T-helper 1 cell treated with Interleukin-12 subunit alpha and Interleukin-12 subunit beta and Interleukin-4 antibody, amounts not matched to agents 30 μg/mL and 1 μg/mL, for 36 hours (primary cell): ENCODE results near the gene SLC7A9.
"Not testable (repeated sequence)": the region's sequence is repeated elsewhere in the genome, so short reads cannot be mapped to it uniquely, and the experiment has no call there.

ENCODE experiments used
- H3K27ac Mint-ChIP-seq: one replicate; pipeline ENCODE4 v1.8.0; 2021; ENCODE audit warnings: mild to moderate bottlenecking, mixed read lengths
- H3K27me3 Mint-ChIP-seq: one replicate; pipeline ENCODE4 v1.8.0; 2021; ENCODE audit warnings: low read depth, mixed read lengths
- H3K36me3 Mint-ChIP-seq: one replicate; pipeline ENCODE4 v1.8.0; 2021; ENCODE audit warnings: low read depth, mixed read lengths
- H3K4me1 Mint-ChIP-seq: one replicate; pipeline ENCODE4 v1.8.0; 2021; ENCODE audit warnings: low read depth, mixed read lengths
- H3K4me3 Mint-ChIP-seq: one replicate; pipeline ENCODE4 v1.8.0; 2021; ENCODE audit warnings: mild to moderate bottlenecking, moderate library complexity, mixed read lengths
- H3K9me3 Mint-ChIP-seq: one replicate; pipeline ENCODE4 v1.8.0; 2021; ENCODE audit warnings: mixed read lengths

SLC7A9 gene

DNA sequence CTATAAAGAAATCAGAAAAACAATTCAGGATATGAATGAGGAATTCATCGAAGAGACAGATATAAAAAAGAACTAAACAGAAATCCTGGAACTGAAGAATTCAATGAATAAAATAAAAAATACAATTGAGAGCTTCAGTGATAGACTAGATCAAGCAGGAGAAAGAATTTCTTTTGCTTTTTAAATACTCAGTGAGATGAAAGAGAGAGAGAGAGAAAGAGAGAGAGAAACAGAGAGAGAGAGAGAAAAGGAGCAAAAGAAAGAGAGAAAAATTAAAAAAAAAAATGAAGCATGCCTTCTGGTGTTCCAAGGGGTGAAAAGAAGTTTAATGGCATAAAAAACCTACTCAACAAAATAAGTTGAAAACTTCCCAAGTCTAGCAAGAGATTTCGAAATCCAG lies 22.0 kb upstream of the SLC7A9 start:
- H3K27ac Mint-ChIP-seq, result no peak overlapping the region
- no peak overlapping the region for H3K4me3 Mint-ChIP-seq
- peaks cover 29% of the 10 kb centered on the region for H3K9me3 Mint-ChIP-seq
- H3K27me3 Mint-ChIP-seq, result no peaks in the 10 kb centered on the region
- peaks cover 6% of the 10 kb centered on the region for H3K4me1 Mint-ChIP-seq
- H3K36me3 Mint-ChIP-seq, result peaks cover 18% of the 10 kb centered on the region

DNA sequence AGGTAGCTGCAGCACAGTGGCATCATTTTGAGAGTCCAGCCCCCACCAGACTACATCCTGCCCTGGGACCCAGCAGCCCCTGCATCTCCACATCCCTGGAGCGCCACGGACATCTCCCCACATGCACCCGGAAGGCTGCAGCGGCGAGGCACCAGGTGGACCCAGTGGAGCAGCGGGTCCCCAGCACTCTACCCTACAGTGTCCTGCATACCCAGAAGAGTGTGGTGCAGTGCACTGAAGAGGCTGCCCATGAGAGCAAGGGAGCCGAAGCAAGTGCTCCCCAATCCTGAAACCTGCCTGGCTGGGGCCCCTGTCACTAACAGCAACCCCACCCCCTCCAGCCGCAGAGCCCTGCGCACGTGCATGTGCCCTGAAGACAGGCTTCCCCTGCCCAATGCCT lies 21.3 kb upstream of the SLC7A9 start:
- peaks cover 18% of the 10 kb centered on the region for H3K36me3 Mint-ChIP-seq
- no peak overlapping the region for H3K27ac Mint-ChIP-seq
- H3K9me3 Mint-ChIP-seq, result peaks cover 29% of the 10 kb centered on the region
- no peaks in the 10 kb centered on the region for H3K27me3 Mint-ChIP-seq
- no peak overlapping the region for H3K4me3 Mint-ChIP-seq
- H3K4me1 Mint-ChIP-seq, result peaks cover 6% of the 10 kb centered on the region

DNA sequence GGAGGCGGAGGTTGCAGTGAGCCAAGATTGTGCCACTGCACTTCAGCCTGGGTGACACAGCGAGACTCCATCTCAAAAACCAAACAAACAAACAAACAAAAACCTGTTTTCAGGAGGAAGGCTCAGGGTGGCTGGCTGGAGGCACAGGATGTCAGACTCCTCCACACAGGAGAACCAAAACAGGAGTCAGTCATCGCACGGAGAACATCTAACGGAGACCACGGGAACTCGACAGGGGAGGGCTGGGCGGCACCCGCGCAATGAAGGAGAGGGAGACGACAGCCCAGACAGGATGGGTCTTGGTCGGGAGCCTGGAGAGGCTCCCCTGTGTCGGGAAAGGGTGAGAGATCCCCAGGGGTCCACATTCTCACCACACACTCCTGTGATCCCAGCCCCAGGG lies 20.8 kb upstream of the SLC7A9 start:
- no peak overlapping the region for H3K27ac Mint-ChIP-seq
- H3K4me3 Mint-ChIP-seq, result no peak overlapping the region
- no peaks in the 10 kb centered on the region for H3K27me3 Mint-ChIP-seq
- peaks cover 18% of the 10 kb centered on the region for H3K36me3 Mint-ChIP-seq
- H3K9me3 Mint-ChIP-seq, result peaks cover 29% of the 10 kb centered on the region
- H3K4me1 Mint-ChIP-seq, result peaks cover 3% of the 10 kb centered on the region

DNA sequence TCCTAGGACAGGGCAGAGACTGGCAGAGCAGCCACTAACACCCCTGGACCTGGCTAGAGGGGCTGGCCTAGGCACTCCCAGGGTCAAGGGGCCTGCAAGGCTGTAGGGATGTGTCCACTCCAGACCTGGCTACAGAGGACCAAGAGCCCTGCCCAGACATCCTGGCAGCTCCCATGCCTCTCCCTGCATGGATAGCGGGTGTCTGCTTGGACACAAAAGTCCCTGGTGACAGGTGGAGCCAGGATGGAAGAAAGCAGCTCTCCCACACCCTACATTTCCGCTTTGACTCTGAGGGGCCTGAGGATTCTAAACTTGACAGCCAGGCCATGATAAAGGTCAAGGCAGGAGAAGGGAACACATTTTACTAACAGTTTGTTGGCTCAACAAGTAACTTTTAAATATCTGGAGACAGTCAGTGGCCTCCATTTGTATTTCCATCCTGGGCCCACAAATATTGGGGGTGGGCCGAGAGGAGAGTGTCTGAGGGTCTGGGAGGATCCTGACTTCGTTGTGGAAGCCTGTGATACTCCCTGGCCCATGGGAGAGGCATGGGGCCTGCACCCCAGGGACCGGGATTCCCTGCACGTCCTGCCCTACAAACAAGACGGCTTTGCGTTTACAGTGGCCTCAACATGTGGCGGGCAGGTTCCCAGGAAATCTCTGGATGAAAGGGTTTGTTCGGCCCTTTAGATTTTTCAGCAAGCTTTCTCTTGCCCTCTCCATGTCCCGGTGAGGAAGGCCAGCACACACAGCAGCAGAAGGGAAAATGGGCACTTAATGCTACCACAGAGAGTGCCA lies 19.8 kb upstream of the SLC7A9 start:
- no peak overlapping the region for H3K4me3 Mint-ChIP-seq
- no peak overlapping the region for H3K27ac Mint-ChIP-seq
- no peaks in the 10 kb centered on the region for H3K4me1 Mint-ChIP-seq
- peaks cover 29% of the 10 kb centered on the region for H3K9me3 Mint-ChIP-seq
- H3K36me3 Mint-ChIP-seq, result peaks cover 18% of the 10 kb centered on the region
- no peaks in the 10 kb centered on the region for H3K27me3 Mint-ChIP-seq

GRCh38 chr19:32887572-32888215 lies 18.1 kb upstream of the SLC7A9 start:
- no peaks in the 10 kb centered on the region for H3K4me1 Mint-ChIP-seq
- H3K9me3 Mint-ChIP-seq, result peaks cover 18% of the 10 kb centered on the region
- no peak overlapping the region for H3K27ac Mint-ChIP-seq
- H3K4me3 Mint-ChIP-seq, result no peak overlapping the region
- H3K27me3 Mint-ChIP-seq, result no peaks in the 10 kb centered on the region
- H3K36me3 Mint-ChIP-seq, result peaks cover 10% of the 10 kb centered on the region

DNA sequence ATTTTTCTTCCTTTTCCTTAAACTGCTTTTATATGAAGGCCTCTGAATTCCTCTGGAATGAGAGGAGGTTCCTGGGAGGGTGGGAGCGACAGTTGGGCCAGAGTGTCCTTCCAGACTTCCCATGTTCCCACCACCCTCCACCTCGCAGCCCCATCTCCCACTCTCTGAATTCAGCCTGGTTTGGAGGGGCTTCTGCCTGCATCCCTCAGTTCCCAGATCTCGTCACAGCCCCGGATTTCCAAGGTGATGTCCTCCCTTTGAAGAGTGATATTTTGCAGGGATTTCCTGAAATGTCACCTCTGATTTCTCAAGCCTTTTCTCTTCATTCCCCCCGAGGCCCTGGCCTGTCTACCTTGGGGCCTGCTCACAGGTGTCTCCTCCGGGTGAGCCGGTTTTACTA lies 16.7 kb upstream of the SLC7A9 start:
- no peaks in the 10 kb centered on the region for H3K27me3 Mint-ChIP-seq
- peaks cover 6% of the 10 kb centered on the region for H3K9me3 Mint-ChIP-seq
- H3K4me1 Mint-ChIP-seq, result no peaks in the 10 kb centered on the region
- H3K4me3 Mint-ChIP-seq, result no peak overlapping the region
- peaks cover 1% of the 10 kb centered on the region for H3K36me3 Mint-ChIP-seq
- no peak overlapping the region for H3K27ac Mint-ChIP-seq

- H3K36me3 Mint-ChIP-seq, H3K9me3 Mint-ChIP-seq, H3K4me3 Mint-ChIP-seq, H3K27ac Mint-ChIP-seq, H3K27me3 Mint-ChIP-seq, H3K4me1 Mint-ChIP-seq: not testable (repeated sequence)
Measured at GRCh38 chr19:32885255-32885654, 15.7 kb upstream of the SLC7A9 start.

DNA sequence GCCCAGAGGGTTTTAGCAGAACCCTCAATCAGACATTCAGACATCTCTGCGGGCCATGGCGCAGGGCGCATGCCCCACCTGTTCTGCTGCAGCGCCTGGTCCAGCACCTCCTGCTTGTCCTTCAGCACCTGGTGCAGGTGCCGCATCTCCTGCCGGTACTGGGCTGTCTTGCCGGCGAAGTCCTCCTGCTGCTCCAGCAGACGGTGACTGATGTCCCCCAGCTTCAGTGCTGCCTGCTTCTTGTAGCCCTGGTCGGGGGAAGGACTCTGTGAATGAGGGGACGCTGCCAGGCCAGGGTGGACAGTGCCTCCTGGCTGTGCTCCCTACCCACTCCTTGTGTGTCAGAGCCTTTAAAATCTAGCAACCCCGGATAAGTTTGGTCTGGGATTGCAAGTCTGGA lies 12.2 kb upstream of the SLC7A9 start:
- H3K36me3 Mint-ChIP-seq, result no peaks in the 10 kb centered on the region
- H3K27me3 Mint-ChIP-seq, result no peaks in the 10 kb centered on the region
- no peak overlapping the region for H3K4me3 Mint-ChIP-seq
- no peaks in the 10 kb centered on the region for H3K4me1 Mint-ChIP-seq
- H3K27ac Mint-ChIP-seq, result no peak overlapping the region
- no peaks in the 10 kb centered on the region for H3K9me3 Mint-ChIP-seq

GRCh38 chr19:32880622-32881021 lies 11.1 kb upstream of the SLC7A9 start:
- Mint-ChIP-seq H3K4me3 (no peak overlapping the region), H3K36me3 (no peaks in the 10 kb centered on the region), H3K27ac (no peak overlapping the region), H3K27me3 (no peaks in the 10 kb centered on the region), H3K4me1 (no peaks in the 10 kb centered on the region), H3K9me3 (no peaks in the 10 kb centered on the region)

- H3K4me1 Mint-ChIP-seq, result no peaks in the 10 kb centered on the region
- H3K4me3 Mint-ChIP-seq, result no peak overlapping the region
- no peaks in the 10 kb centered on the region for H3K9me3 Mint-ChIP-seq
- H3K27me3 Mint-ChIP-seq, result no peaks in the 10 kb centered on the region
- no peak overlapping the region for H3K27ac Mint-ChIP-seq
- H3K36me3 Mint-ChIP-seq, result no peaks in the 10 kb centered on the region
Measured at GRCh38 chr19:32879741-32880140, 10.2 kb upstream of the SLC7A9 start.

DNA sequence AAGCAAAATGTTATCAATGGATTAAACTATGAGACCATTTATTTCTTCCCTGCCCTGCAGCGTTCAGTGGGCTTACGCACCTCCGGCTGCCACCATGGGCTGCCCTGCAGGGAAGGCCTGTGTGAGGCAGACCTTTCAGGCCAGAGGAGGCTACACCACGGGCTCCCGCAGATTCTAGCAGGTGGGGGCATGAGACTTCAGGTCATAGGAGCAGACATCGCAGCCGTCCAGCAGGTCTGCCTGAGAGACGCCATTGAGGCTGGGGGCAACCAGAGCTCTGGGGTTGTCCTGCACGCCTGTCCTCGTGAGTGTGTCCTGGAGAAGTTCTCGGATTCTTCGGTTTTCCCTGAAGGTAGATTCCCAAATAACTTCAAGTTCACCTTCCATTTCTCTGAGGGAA lies 9.4 kb upstream of the SLC7A9 start:
- H3K9me3 Mint-ChIP-seq, result no peaks in the 10 kb centered on the region
- no peaks in the 10 kb centered on the region for H3K27me3 Mint-ChIP-seq
- no peaks in the 10 kb centered on the region for H3K36me3 Mint-ChIP-seq
- H3K27ac Mint-ChIP-seq, result no peak overlapping the region
- H3K4me3 Mint-ChIP-seq, result no peak overlapping the region
- no peaks in the 10 kb centered on the region for H3K4me1 Mint-ChIP-seq

DNA sequence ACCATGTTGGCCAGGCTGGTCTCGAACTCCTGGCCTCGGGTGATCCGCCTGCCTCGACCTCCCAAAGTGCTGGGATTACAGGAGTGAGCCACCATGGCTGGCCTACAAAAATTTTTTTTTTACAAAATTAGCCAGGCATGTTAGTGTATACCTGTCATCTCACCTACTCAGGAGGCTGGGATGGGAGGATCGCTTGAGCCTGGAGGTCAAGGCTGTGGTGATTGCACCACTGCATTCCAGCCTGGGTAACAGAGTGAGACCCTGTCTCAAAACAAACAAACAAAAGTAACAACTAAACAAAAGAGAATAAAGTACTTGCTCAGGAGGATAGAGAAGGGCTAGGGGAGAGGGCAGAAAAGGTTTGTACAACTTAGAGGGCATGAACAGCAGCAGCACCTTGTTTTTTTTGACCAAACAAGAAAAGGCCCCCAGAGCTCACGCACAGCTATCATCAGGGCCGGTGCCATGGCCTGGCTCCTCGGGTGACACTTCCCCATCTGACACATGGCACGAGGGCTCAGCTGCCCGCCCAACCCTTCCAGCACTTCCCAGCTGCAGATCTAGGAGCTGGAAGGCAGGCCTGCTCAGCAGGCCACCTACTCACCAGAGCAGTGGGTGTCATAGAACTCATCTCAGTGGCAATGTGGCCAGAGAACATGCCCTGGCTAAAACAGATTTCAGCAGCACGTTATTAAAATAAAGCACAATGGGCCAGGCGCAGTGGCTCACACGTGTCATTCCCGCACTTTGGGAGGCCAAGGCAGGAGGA lies 8.6 kb upstream of the SLC7A9 start:
- Mint-ChIP-seq H3K4me1 (no peaks in the 10 kb centered on the region), H3K36me3 (no peaks in the 10 kb centered on the region), H3K27ac (no peak overlapping the region), H3K9me3 (no peaks in the 10 kb centered on the region), H3K27me3 (no peaks in the 10 kb centered on the region), H3K4me3 (no peak overlapping the region)

DNA sequence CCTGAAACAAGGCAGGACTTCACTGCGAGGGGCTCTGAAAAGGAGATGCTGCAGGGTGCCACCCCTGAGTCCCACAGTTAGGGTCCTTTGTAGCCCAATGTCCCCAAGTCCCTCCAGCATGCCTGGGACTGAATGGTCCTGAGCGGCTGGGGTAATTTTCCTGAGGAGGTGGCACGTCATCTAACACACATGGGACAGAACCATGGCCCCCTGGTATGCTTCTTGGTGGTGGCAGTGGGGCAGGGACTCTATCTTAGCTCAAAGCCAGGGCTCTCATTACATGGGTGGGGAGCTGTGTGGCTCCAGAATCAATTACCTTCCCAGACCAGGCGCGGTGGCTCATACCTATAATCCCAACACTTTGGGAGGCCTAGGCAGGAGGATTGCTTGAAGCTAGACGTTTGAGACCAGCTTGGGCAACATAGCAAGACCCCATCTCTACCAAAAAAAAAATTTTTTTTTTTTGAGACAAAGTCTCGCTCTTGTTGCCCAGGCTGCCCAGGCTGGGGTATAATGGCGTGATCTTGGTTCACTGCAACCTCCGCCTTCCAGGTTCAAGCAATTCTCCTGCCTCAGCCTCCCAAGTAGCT lies 7.9 kb upstream of the SLC7A9 start:
- H3K27ac Mint-ChIP-seq, result no peak overlapping the region
- H3K27me3 Mint-ChIP-seq, result no peaks in the 10 kb centered on the region
- no peaks in the 10 kb centered on the region for H3K36me3 Mint-ChIP-seq
- no peaks in the 10 kb centered on the region for H3K9me3 Mint-ChIP-seq
- H3K4me1 Mint-ChIP-seq, result no peaks in the 10 kb centered on the region
- no peak overlapping the region for H3K4me3 Mint-ChIP-seq

DNA sequence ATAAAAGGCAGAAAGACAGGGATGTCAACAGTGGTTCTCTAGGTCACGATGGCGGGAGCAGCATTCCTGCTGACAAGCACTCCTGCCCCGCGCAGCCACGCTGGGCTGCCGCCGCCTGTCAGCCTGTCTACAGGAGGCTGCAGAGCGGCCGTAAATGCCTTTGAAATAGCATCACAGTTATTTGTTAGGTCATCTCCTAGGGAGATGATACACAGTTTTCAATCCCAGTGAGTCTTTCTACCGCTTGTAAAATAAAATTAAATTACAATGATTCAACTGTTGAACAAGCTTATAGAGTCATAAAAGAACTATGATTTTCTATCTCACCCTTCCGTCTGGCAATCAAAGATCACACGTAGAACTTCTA lies 7.3 kb upstream of the SLC7A9 start:
- Mint-ChIP-seq H3K27me3 (no peaks in the 10 kb centered on the region), H3K4me1 (no peaks in the 10 kb centered on the region), H3K9me3 (no peaks in the 10 kb centered on the region), H3K27ac (no peak overlapping the region), H3K36me3 (no peaks in the 10 kb centered on the region), H3K4me3 (no peak overlapping the region)
